Kidney epithelial cell (primary cell): Measurements from ENCODE around the gene SIRPB1. TPM values are rescaled to one million over a fixed set of nuclear protein-coding genes. Genes with fewer than 3 reads are reported as not detected.

Source experiments
- DNase-seq: peaks from one replicate; pipeline ENCODE4 v3.0.0-alpha.2; 2010; ENCODE audit warnings: low read depth
- H3K27me3 ChIP-seq: 2 replicates; pipeline ENCODE4 v1.6.0; 2011; ENCODE audit warnings: low read length; ENCODE audit not compliant: control insufficient read depth, insufficient read depth
- H3K36me3 ChIP-seq: 2 replicates; pipeline ENCODE4 v1.5.1; 2011; ENCODE audit warnings: low read length; ENCODE audit not compliant: control insufficient read depth, insufficient read depth
- H3K4me3 ChIP-seq: 2 replicates; pipeline ENCODE4 v1.5.1; 2011; ENCODE audit warnings: low read depth, mild to moderate bottlenecking, control low read depth, low read length
- CTCF ChIP-seq: IDR thresholded peaks from 2 replicates; pipeline ENCODE4 v1.5.1; 2011; ENCODE audit warnings: mild to moderate bottlenecking, moderate library complexity, low read length, control low read depth, inconsistent platforms; ENCODE audit not compliant: insufficient read depth, poor library complexity, severe bottlenecking
- total RNA-seq: library from RNA; depleted of rRNA; stranded (reverse); fragments of >200 nt; gene quantifications from 2 replicates; pipeline ENCODE4 v1.2.3, GENCODE V29; 2015

Gene SIRPB1
- total RNA-seq, 1 donor from 2014 or later = 1.4 TPM

GRCh38 chr20:1627200-1627550, 7.4 kb upstream of the SIRPB1 start:
- no peak for TF ChIP-seq CTCF
- no peaks in the 10 kb centered on the region for H3K36me3 ChIP-seq
- no peak for DNase-seq
- no peaks in the 10 kb centered on the region for H3K27me3 ChIP-seq
- H3K4me3 ChIP-seq = no peak overlapping the region

GRCh38 chr20:1626528-1627199, 6.9 kb upstream of the SIRPB1 start:
- no peak for TF ChIP-seq CTCF
- DNase-seq = no peak
- H3K4me3 ChIP-seq = no peak overlapping the region

GRCh38 chr20:1625083-1625690, 5.4 kb upstream of the SIRPB1 start:
- no peaks in the 10 kb centered on the region for H3K27me3 ChIP-seq

More at GRCh38 chr20:1626528-1627199, 6.9 kb upstream of the SIRPB1 start:
- Histone ChIP-seq H3K36me3 (no peaks in the 10 kb centered on the region), H3K27me3 (no peaks in the 10 kb centered on the region)

GRCh38 chr20:1623501-1624205, 3.8 kb upstream of the SIRPB1 start:
- Histone ChIP-seq H3K4me3 (no peak overlapping the region), H3K36me3 (no peaks in the 10 kb centered on the region), H3K27me3 (no peaks in the 10 kb centered on the region)
- no peak for DNase-seq
- no peak for TF ChIP-seq CTCF

More at GRCh38 chr20:1625083-1625690, 5.4 kb upstream of the SIRPB1 start:
- Histone ChIP-seq H3K36me3 (no peaks in the 10 kb centered on the region), H3K4me3 (no peak overlapping the region)
- DNase-seq = no peak
- TF ChIP-seq CTCF = no peak

GRCh38 chr20:1622450-1622849, 2.6 kb upstream of the SIRPB1 start:
- no peak for DNase-seq
- H3K27me3 ChIP-seq = no peaks in the 10 kb centered on the region
- TF ChIP-seq CTCF = no peak
- H3K36me3 ChIP-seq = no peaks in the 10 kb centered on the region
- no peak overlapping the region for H3K4me3 ChIP-seq

- no peak for DNase-seq
- no peak overlapping the region for H3K4me3 ChIP-seq
- TF ChIP-seq CTCF = no peak
- H3K27me3 ChIP-seq = no peaks in the 10 kb centered on the region
- H3K36me3 ChIP-seq = no peaks in the 10 kb centered on the region
These were observed 1.5 kb upstream of the SIRPB1 start for GRCh38 chr20:1621316-1621715.
